ENCODE data around the gene CAMP. TPM values are rescaled to one million over a fixed set of nuclear protein-coding genes. Genes with fewer than 3 reads are reported as not detected.

The CAMP gene
- total and polyA plus RNA-seq, 4 donors = 1.3 to 5.5 (median 1.7) TPM

- no peak overlapping the region for H3K4me3 ChIP-seq
- DNase-seq (peak; percentile 67 to 80 (median 69)), ATAC-seq (ENCODE audit: insufficient read depth, low FRiP score) (no peak)
- peaks cover 0 to 9% (median 4%) of the 10 kb centered on the region in 4 donors for H3K36me3 ChIP-seq (ENCODE audit: control insufficient read depth in 4 of 4, insufficient read depth in 4 of 4, low read length in 4 of 4)
- no peak overlapping the region for H3K9ac ChIP-seq (ENCODE audit: insufficient read depth in 1 of 2, low read length in 2 of 2)
- no peaks in the 10 kb centered on the region for H3K4me1 ChIP-seq (ENCODE audit: control insufficient read depth in 5 of 5, insufficient read depth in 5 of 5, low read length in 5 of 5)
- no peaks in the 10 kb centered on the region for H3K9me3 ChIP-seq (ENCODE audit: control insufficient read depth in 4 of 4, insufficient read depth in 3 of 4, low read length in 3 of 4)
- WGBS, 2 donors = 15 to 20% methylated on average over 9 of the region's 9 CpGs
- no peaks in the 10 kb centered on the region for H3K27me3 ChIP-seq (ENCODE audit: control insufficient read depth in 3 of 3, insufficient read depth in 3 of 3, low read length in 2 of 3)
- TF ChIP-seq CTCF (IDR thresholded peaks at IDR 0.05; ENCODE audit: control extremely low read depth, extremely low read depth) = peak; percentile 74
- H3K27ac ChIP-seq (ENCODE audit: low read depth in 1 of 2, low read length in 1 of 2) = no peak overlapping the region
Observed at GRCh38 chr3:48273594-48274211, 50.4 kb downstream of the CAMP start.

DNA sequence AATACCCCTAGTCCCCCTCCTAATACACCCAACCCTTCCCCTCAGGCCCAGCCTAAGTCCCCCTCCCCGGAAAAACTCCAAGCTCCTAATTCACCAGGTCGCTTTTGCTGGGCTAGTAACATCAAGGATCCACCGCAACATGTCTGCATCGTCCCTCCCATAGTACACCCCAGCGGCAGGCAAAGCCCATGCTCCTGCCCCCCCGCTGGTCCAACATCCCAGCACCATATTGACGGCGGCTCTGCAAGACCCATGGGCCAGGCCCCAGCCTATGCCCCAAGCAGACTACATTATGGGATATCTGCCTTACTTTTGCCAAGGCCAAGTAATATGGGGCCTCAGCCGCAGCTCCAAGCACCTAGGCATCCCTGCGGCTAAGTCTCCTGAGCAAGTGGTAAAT, 51.2 kb downstream of the CAMP start:
- no peaks in the 10 kb centered on the region for H3K27me3 ChIP-seq (ENCODE audit: control insufficient read depth in 3 of 3, insufficient read depth in 3 of 3, low read length in 2 of 3)
- H3K27ac ChIP-seq (ENCODE audit: low read depth in 1 of 2, low read length in 1 of 2) = no peak overlapping the region
- H3K9ac ChIP-seq (ENCODE audit: insufficient read depth in 1 of 2, low read length in 2 of 2) = no peak overlapping the region
- DNase-seq (no peak), ATAC-seq (ENCODE audit: insufficient read depth, low FRiP score) (no peak)
- no peaks in the 10 kb centered on the region for H3K4me1 ChIP-seq (ENCODE audit: control insufficient read depth in 5 of 5, insufficient read depth in 5 of 5, low read length in 5 of 5)
- peaks cover 0 to 3% (median 0%) of the 10 kb centered on the region in 4 donors for H3K36me3 ChIP-seq (ENCODE audit: control insufficient read depth in 4 of 4, insufficient read depth in 4 of 4, low read length in 4 of 4)
- no peaks in the 10 kb centered on the region for H3K9me3 ChIP-seq (ENCODE audit: control insufficient read depth in 4 of 4, insufficient read depth in 3 of 4, low read length in 3 of 4)
- WGBS, 2 donors = 92 to 94% methylated on average over 10 of the region's 10 CpGs
- H3K4me3 ChIP-seq = no peak overlapping the region
- no peak for TF ChIP-seq CTCF (IDR thresholded peaks at IDR 0.05; ENCODE audit: control extremely low read depth, extremely low read depth)

Small RNAs within 50 kb of the gene (small RNA-seq; reads per million reads assigned to genes)
- 1.2 reads per million, percentile 84 among the genes with 10 or more reads in this experiment for gene MIR4443 (ENCODE audit: low replicate concordance)
- gene NDUFB1P1 (ENCODE audit: low replicate concordance) = not detected
- gene RNU7-128P (ENCODE audit: low replicate concordance) = not detected

Other genes with a start within 250 kb of the CAMP start
- 100 to 1,000 TPM; 102 to 203 TPM for gene MAP4, start 207.1 kb upstream of the CAMP start, total RNA-seq
- 10 to 100 TPM; 62.6 to 67.4 TPM for gene MAP4, start 207.1 kb upstream of the CAMP start, polyA plus RNA-seq
- gene CDC25A, start 35.1 kb upstream of the CAMP start, total RNA-seq = 1 to 10 TPM; 1.4 to 1.5 TPM
- under 1 TPM; 0.57 to 0.87 TPM for gene CDC25A, start 35.1 kb upstream of the CAMP start, polyA plus RNA-seq
- 10 to 100 TPM; 13.1 to 14.7 TPM for gene ZNF589, start 17.6 kb downstream of the CAMP start, total RNA-seq
- 1 to 10 TPM; 3.4 to 6.8 TPM for gene ZNF589, start 17.6 kb downstream of the CAMP start, polyA plus RNA-seq
- gene NME6, start 77.9 kb downstream of the CAMP start, total RNA-seq = 10 to 100 TPM; 27.1 to 35.4 TPM
- 10 to 100 TPM; 18.2 to 19.3 TPM for gene NME6, start 77.9 kb downstream of the CAMP start, polyA plus RNA-seq
- gene SPINK8, start 110.2 kb downstream of the CAMP start, total RNA-seq = not detected
- not detected for gene SPINK8, start 110.2 kb downstream of the CAMP start, polyA plus RNA-seq
- gene FBXW12, start 148.7 kb downstream of the CAMP start, total RNA-seq = not detected
- gene FBXW12, start 148.7 kb downstream of the CAMP start, polyA plus RNA-seq = not detected
- 100 to 1,000 TPM in 1 of 2 donors, 10 to 100 TPM in 1; 89.8 to 123 TPM for gene PLXNB1, start 206.6 kb downstream of the CAMP start, total RNA-seq
- 10 to 100 TPM; 36.0 to 82.4 TPM for gene PLXNB1, start 206.6 kb downstream of the CAMP start, polyA plus RNA-seq
- 10 to 100 TPM in 1 of 2 donors, 1 to 10 TPM in 1; 8.4 to 14.4 TPM for gene CCDC51, start 216.6 kb downstream of the CAMP start, total RNA-seq
- gene CCDC51, start 216.6 kb downstream of the CAMP start, polyA plus RNA-seq = 10 to 100 TPM in 1 of 2 donors, 1 to 10 TPM in 1; 6.6 to 13.8 TPM
- 100 to 1,000 TPM; 152 to 176 TPM for gene TMA7, start 216.8 kb downstream of the CAMP start, total RNA-seq
- gene TMA7, start 216.8 kb downstream of the CAMP start, polyA plus RNA-seq = 100 to 1,000 TPM; 302 to 985 TPM
- 1 to 10 TPM; 7.1 to 7.6 TPM for gene ATRIP, start 223.2 kb downstream of the CAMP start, total RNA-seq
- 1 to 10 TPM; 4.8 to 5.4 TPM for gene ATRIP, start 223.2 kb downstream of the CAMP start, polyA plus RNA-seq

All from lung (tissue), 13 donors.